ENCODE data around the gene PIGU.
A peak's percentile ranks its signal among the peaks of the same experiment; 100 is the strongest.
"Not testable (repeated sequence)": the region's sequence is repeated elsewhere in the genome, so short reads cannot be mapped to it uniquely, and the experiment has no call there.

PIGU gene

GRCh38 chr20:34517114-34517505 is 159.8 kb downstream of the PIGU start:
- POLR2A ChIA-PET (ENCODE audit: low non-redundant PET): interaction anchor here (0.6 to 1.3 kb wide), 3 partner anchors 44 to 177 kb away, joined by 3 to 5 read pairs (median 3); no protein-coding TSS in a partner anchor
- DNase-seq (ENCODE audit: low spot score): no peak
- TF ChIP-seq CTCF (conservative IDR thresholded peaks at IDR 0.05; ENCODE audit: low read depth): no peak
- peak overlapping the region; percentile 99 for H3K27ac ChIP-seq
- CTCF ChIA-PET: interaction anchor here (0.7 to 2.3 kb wide), 6 partner anchors 164 to 326 kb away, joined by 3 to 28 read pairs (median 4); no protein-coding TSS in a partner anchor

GRCh38 chr20:34516247-34517113 is 160.4 kb downstream of the PIGU start, which contains the start of gene DYNLRB1:
Gene DYNLRB1 (plus strand): TSS chr20:34516422. CDS start chr20:34516459, 37 bp downstream.
- DNase-seq (ENCODE audit: low spot score): peak; percentile 98
- POLR2A ChIA-PET (ENCODE audit: low non-redundant PET): interaction anchor here (0.6 to 1.3 kb wide), 5 partner anchors 9 to 178 kb away, joined by 3 to 6 read pairs (median 5); partner anchors contain the start of gene MAP1LC3A
- no peak for TF ChIP-seq CTCF (conservative IDR thresholded peaks at IDR 0.05; ENCODE audit: low read depth)
- CTCF ChIA-PET: interaction anchor here (0.5 to 2.3 kb wide), 7 partner anchors 165 to 791 kb away, joined by 3 to 28 read pairs (median 4); no protein-coding TSS in a partner anchor
- peak within 1 kb of the TSS; percentile 99 for H3K27ac ChIP-seq

- ChIA-PET POLR2A (ENCODE audit: low non-redundant PET) (interaction anchor here (0.8 to 1.3 kb wide), 3 partner anchors 10 to 202 kb away, joined by 3 to 6 read pairs (median 6); partner anchors contain the start of gene MAP1LC3A), CTCF (interaction anchor here (0.6 to 2.3 kb wide), 4 partner anchors 47 to 325 kb away, joined by 3 to 28 read pairs (median 4); no protein-coding TSS in a partner anchor)
- peak overlapping the region; percentile 99 for H3K27ac ChIP-seq
- no peak for TF ChIP-seq CTCF (conservative IDR thresholded peaks at IDR 0.05; ENCODE audit: low read depth)
- DNase-seq (ENCODE audit: low spot score): peak; percentile 92
These were observed 161.2 kb downstream of the PIGU start for GRCh38 chr20:34515484-34516246.

- no peak for TF ChIP-seq CTCF (conservative IDR thresholded peaks at IDR 0.05; ENCODE audit: low read depth)
- ChIA-PET CTCF (interaction anchor here (0.5 to 2.3 kb wide), 5 partner anchors 29 to 202 kb away, joined by 3 to 28 read pairs (median 4); no protein-coding TSS in a partner anchor), POLR2A (ENCODE audit: low non-redundant PET) (interaction anchor here (0.9 kb wide), 1 partner anchor 202 kb away, joined by 3 read pairs; no protein-coding TSS in a partner anchor)
- H3K27ac ChIP-seq: peak overlapping the region; percentile 99
- no peak for DNase-seq (ENCODE audit: low spot score)
These were observed 161.9 kb downstream of the PIGU start for GRCh38 chr20:34514897-34515483.

- ChIA-PET CTCF (interaction anchor here (0.7 to 1.7 kb wide), 3 partner anchors 8 to 202 kb away, joined by 4 to 7 read pairs (median 5); no protein-coding TSS in a partner anchor), POLR2A (ENCODE audit: low non-redundant PET) (interaction anchor here (0.6 kb wide), 1 partner anchor 201 kb away, joined by 10 read pairs; no protein-coding TSS in a partner anchor)
- peak overlapping the region; percentile 51 for H3K27ac ChIP-seq
- not testable (repeated sequence) for DNase-seq (ENCODE audit: low spot score)
These were observed 162.9 kb downstream of the PIGU start for GRCh38 chr20:34514034-34514433.

GRCh38 chr20:34512955-34513419 is 163.9 kb downstream of the PIGU start:
- peak; percentile 35 for DNase-seq (ENCODE audit: low spot score)
- no peak for TF ChIP-seq CTCF (conservative IDR thresholded peaks at IDR 0.05; ENCODE audit: low read depth)
- CTCF ChIA-PET: interaction anchor here (1.8 kb wide), 1 partner anchor 200 kb away, joined by 9 read pairs; no protein-coding TSS in a partner anchor
- POLR2A ChIA-PET (ENCODE audit: low non-redundant PET): no interaction called here
- H3K27ac ChIP-seq: peak overlapping the region; percentile 51; the same call in 1 of the 2 replicates

Data from RWPE1 (cell line).